Measurements from ENCODE around the gene SMG5.

Gene SMG5

GRCh38 chr1:156236164-156236563 is 46.5 kb downstream of the SMG5 start:
- TF ChIP-seq TEAD4 (IDR thresholded peaks at IDR 0.05) (no peak), NFIC (IDR thresholded peaks at IDR 0.05) (no peak), CEBPB (IDR thresholded peaks at IDR 0.05) (no peak), USF1 (IDR thresholded peaks at IDR 0.05) (no peak)

GRCh38 chr1:156233426-156234127 is 49.0 kb downstream of the SMG5 start:
- TF ChIP-seq ZBTB7A (IDR thresholded peaks at IDR 0.05; ENCODE audit: low read depth) (no peak), EP300 (IDR thresholded peaks at IDR 0.05; ENCODE audit: borderline replicate concordance) (no peak), NFIC (IDR thresholded peaks at IDR 0.05) (no peak), TEAD4 (IDR thresholded peaks at IDR 0.05) (no peak), USF1 (IDR thresholded peaks at IDR 0.05) (no peak), TAF1 (IDR thresholded peaks at IDR 0.05; ENCODE audit: low read depth) (no peak), RAD21 (IDR thresholded peaks at IDR 0.05; ENCODE audit: low read depth) (no peak), MAX (IDR thresholded peaks at IDR 0.05) (no peak), EGR1 (IDR thresholded peaks at IDR 0.05) (no peak), TCF12 (IDR thresholded peaks at IDR 0.05; ENCODE audit: low read depth) (no peak), CEBPB (IDR thresholded peaks at IDR 0.05) (no peak), CREB1 (IDR thresholded peaks at IDR 0.05; ENCODE audit: low read depth) (no peak)

GRCh38 chr1:156232201-156232894 is 50.3 kb downstream of the SMG5 start:
- TF ChIP-seq TAF1 (IDR thresholded peaks at IDR 0.05; ENCODE audit: low read depth): no peak
- TF ChIP-seq EP300 (IDR thresholded peaks at IDR 0.05; ENCODE audit: borderline replicate concordance): no peak
- TF ChIP-seq ZBTB7A (IDR thresholded peaks at IDR 0.05; ENCODE audit: low read depth): no peak
- TF ChIP-seq YY1 (IDR thresholded peaks at IDR 0.05; ENCODE audit: low read depth): no peak
- no peak for TF ChIP-seq MAX (IDR thresholded peaks at IDR 0.05)
- no peak for TF ChIP-seq CREB1 (IDR thresholded peaks at IDR 0.05; ENCODE audit: low read depth)
- TF ChIP-seq EGR1 (IDR thresholded peaks at IDR 0.05): no peak
- no peak for TF ChIP-seq REST (IDR thresholded peaks at IDR 0.05; ENCODE audit: low read depth)
- no peak for TF ChIP-seq CEBPB (IDR thresholded peaks at IDR 0.05)
- no peak for TF ChIP-seq TCF12 (IDR thresholded peaks at IDR 0.05; ENCODE audit: low read depth)
- TF ChIP-seq USF1 (IDR thresholded peaks at IDR 0.05): no peak
- no peak for TF ChIP-seq NFIC (IDR thresholded peaks at IDR 0.05)
- no peak for TF ChIP-seq TEAD4 (IDR thresholded peaks at IDR 0.05)
- no peak for TF ChIP-seq RAD21 (IDR thresholded peaks at IDR 0.05; ENCODE audit: low read depth)
- TF ChIP-seq FOXM1 (IDR thresholded peaks at IDR 0.05; ENCODE audit: borderline replicate concordance, low read depth): no peak

- TF ChIP-seq CEBPB (IDR thresholded peaks at IDR 0.05) (no peak), NFIC (IDR thresholded peaks at IDR 0.05) (no peak), CREB1 (IDR thresholded peaks at IDR 0.05; ENCODE audit: low read depth) (no peak), RAD21 (IDR thresholded peaks at IDR 0.05; ENCODE audit: low read depth) (no peak), TEAD4 (IDR thresholded peaks at IDR 0.05) (no peak), REST (IDR thresholded peaks at IDR 0.05; ENCODE audit: low read depth) (no peak), FOXM1 (IDR thresholded peaks at IDR 0.05; ENCODE audit: borderline replicate concordance, low read depth) (no peak), ZBTB7A (IDR thresholded peaks at IDR 0.05; ENCODE audit: low read depth) (no peak), YY1 (IDR thresholded peaks at IDR 0.05; ENCODE audit: low read depth) (no peak), EP300 (IDR thresholded peaks at IDR 0.05; ENCODE audit: borderline replicate concordance) (no peak), USF1 (IDR thresholded peaks at IDR 0.05) (no peak), MAX (IDR thresholded peaks at IDR 0.05) (no peak), TAF1 (IDR thresholded peaks at IDR 0.05; ENCODE audit: low read depth) (no peak), EGR1 (IDR thresholded peaks at IDR 0.05) (no peak)
Measured at GRCh38 chr1:156230473-156230837, 52.2 kb downstream of the SMG5 start.

Data from Ishikawa (cell line).